Lower leg skin (tissue), 4 donors: Measurements from ENCODE around the gene SYNE2. TPM values are rescaled to one million over a fixed set of nuclear protein-coding genes. Genes with fewer than 3 reads are reported as not detected.
A peak's percentile ranks its signal among the peaks of the same experiment; 100 is the strongest.

ENCODE experiments used
- DNase-seq, 2 donors: peaks; one replicate each; pipeline ENCODE4 v3.0.0-alpha.2; 2019; ENCODE audit warnings: low spot score in 2 of 2
- H3K4me3 ChIP-seq: fragments of 200-600 bp; sonication (generic); 2 replicates; pipeline ENCODE4 v1.5.1; 2017; ENCODE audit warnings: mild to moderate bottlenecking, low read depth; ENCODE audit not compliant: poor library complexity, severe bottlenecking
- POLR2A ChIP-seq, 2 donors: fragments of 450-650 bp; IDR thresholded peaks; one replicate each; pipeline ENCODE4 v1.6.1; 2016 to 2017; ENCODE audit warnings: antibody characterized with exemption in 2 of 2, mild to moderate bottlenecking in 1 of 2, moderate library complexity in 1 of 2
- WGBS, 2 donors: methylation state at CpG; one replicate each; pipeline ENCODE4 v1.1.5; 2018; 5-methylcytosine and 5-hydroxymethylcytosine counted together
- intact Hi-C: fragments of 100-400 bp; cut with DNase I; formaldehyde crosslinking; loops from one replicate; pipeline ENCODE4 v1.15.0; 2023; ENCODE audit warnings: low total_unique reads
- total RNA-seq, 4 donors: library from RNA; depleted of rRNA; stranded (reverse); fragments of >200 nt; gene quantifications; one replicate each; pipeline ENCODE4 v1.1.0, GENCODE V29; 2016
- TF ChIP-seq, protein P1 (sequence below), 3 donors: fragments of 450-650 bp; IDR thresholded peaks; one replicate each; pipeline ENCODE4 v1.5.1; 2016; ENCODE audit warnings: antibody characterized with exemption in 3 of 3, mild to moderate bottlenecking in 3 of 3, moderate library complexity in 2 of 3

Gene SYNE2
- total RNA-seq, 4 donors from 2014 or later: 200 to 479 (median 232) TPM

DNA sequence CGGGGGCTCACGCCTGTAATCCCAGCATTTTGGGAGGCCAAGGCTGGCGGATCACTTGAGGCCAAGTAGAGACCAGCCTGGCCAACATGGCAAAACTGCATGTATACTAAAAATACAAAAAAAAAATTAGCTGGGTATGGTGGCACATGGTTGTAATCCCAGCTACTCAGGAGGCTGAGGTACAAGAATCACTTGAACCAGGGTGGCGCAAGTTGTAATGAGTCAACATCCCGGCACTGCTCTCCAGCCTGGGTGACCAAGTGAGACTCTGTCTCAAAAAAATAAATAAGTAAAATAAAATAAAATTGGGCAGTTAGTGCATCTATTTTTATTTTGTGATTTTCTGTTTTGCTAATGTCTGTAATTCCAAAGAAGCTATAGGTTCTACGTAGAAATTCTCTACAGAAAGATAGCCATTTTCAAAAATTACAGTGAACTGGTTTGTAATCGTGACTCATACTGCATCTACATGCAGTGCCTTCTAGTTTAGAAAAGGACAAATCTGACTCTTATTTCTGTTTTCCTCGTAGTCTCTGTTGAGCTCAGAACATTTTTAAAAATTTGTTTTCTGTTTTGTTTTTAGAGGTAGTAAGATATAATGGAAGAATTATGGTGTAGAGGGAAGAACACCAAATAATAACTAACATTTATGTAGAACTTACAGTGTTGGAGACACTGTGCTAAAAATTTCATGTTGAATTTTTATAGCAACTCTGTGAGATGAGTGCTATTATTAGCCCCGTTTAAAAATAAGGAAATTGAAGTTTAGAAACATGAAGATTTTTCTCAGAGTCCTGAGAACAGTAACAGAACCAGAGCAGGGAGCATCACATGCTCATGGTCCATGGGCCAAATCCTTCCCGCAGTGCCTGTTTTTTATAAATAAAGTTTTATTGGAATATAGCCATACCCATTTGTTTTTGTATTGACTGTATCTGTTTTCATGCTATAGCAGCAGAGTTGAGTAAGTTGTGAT is 201.2 kb downstream of the SYNE2 start:
- no peak for DNase-seq
- intact Hi-C loops: no loop called here
- TF ChIP-seq, protein P1, sequence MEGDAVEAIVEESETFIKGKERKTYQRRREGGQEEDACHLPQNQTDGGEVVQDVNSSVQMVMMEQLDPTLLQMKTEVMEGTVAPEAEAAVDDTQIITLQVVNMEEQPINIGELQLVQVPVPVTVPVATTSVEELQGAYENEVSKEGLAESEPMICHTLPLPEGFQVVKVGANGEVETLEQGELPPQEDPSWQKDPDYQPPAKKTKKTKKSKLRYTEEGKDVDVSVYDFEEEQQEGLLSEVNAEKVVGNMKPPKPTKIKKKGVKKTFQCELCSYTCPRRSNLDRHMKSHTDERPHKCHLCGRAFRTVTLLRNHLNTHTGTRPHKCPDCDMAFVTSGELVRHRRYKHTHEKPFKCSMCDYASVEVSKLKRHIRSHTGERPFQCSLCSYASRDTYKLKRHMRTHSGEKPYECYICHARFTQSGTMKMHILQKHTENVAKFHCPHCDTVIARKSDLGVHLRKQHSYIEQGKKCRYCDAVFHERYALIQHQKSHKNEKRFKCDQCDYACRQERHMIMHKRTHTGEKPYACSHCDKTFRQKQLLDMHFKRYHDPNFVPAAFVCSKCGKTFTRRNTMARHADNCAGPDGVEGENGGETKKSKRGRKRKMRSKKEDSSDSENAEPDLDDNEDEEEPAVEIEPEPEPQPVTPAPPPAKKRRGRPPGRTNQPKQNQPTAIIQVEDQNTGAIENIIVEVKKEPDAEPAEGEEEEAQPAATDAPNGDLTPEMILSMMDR (IDR thresholded peaks at IDR 0.05): no peak
- H3K4me3 ChIP-seq: no peak overlapping the region
- WGBS, 2 donors: 79 to 80% methylated on average over 10 of the region's 10 CpGs

DNA sequence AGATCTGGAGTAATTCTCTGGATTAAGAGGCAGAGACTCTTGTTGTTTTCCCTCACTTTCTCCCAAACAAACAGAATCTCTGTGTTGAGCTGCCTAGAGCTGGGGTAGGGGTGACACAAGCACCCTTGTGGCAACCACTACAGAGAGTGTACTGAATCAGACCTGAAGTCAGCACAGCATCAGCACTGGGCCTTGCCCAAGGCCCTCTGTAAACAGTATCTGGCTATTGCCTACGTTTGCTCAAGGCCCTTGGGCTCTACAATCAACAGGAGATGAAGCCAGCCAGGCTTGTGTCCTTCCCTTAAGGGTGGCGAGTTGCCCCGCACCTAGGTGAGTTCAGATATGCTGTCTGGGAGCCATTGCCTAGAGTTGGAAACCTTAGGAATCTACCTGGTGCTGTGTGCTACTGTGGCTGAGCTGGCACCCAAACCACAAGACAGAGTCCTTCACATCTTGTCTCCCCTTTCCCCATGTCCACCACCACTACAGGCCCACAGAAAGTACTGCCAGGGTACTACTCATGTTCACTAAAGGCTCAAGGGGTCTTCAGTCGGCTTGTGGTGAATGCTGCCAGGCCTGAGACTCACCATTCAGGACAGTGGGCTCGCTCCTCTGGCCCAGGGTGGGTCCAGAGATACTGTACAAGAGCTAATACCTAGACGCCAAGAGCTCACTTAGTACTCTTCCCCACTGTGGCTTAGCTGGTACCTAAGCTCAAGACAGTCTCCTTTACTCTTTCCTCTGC is 206.8 kb downstream of the SYNE2 start:
- H3K4me3 ChIP-seq: no peak overlapping the region
- TF ChIP-seq, protein P1 (IDR thresholded peaks at IDR 0.05): no peak
- no peak for TF ChIP-seq POLR2A (IDR thresholded peaks at IDR 0.05)
- WGBS, 2 donors: 74 to 86% methylated on average over 6 of the region's 6 CpGs
- intact Hi-C loops: no loop called here
- DNase-seq: no peak

DNA sequence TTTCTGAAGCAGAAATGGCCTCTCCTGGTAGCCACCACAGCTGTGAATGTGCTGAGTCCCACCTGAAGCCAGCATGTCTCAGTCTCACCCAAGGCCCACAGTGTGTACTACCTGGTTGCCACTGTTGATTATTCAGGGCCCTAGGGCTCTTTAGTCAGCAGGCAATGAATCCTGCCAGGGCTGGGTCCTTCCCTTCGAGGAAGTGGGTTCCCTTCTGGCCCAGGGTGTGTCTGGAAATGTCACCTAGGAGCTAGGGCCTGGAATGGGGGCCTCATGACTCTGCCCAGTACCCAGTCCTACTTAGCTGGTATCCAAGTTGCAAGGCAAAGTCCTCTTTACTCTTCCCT is 207.4 kb downstream of the SYNE2 start:
- DNase-seq: peak in 1 of 2 donors; percentile 25
- 62 to 67% methylated on average over 1 of the region's 1 CpG for WGBS, 2 donors
- TF ChIP-seq POLR2A (IDR thresholded peaks at IDR 0.05): no peak
- TF ChIP-seq, protein P1 (IDR thresholded peaks at IDR 0.05): no peak
- no peak overlapping the region for H3K4me3 ChIP-seq
- intact Hi-C loops: no loop called here

DNA sequence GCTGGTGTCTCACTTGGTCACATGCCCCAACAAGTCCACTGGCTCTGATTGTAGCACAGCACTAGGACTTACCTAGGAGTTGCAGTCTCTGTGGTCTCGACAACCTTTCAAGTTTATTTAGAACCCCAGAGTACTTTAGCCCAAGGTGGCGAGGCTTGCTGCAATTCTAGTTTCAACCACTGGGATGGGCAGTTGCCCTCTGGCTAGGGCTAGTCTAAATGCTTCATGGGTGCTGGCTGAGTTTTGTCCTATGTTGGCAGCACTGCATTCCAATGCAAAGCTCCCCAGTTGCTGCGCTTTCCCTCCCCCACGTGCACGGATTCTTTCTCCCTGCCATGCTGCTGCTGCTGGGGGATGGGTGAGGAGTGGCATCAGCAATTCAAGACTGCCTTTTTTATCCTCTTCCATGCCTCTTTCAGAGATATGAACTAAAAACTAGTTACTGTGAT is 207.9 kb downstream of the SYNE2 start:
- H3K4me3 ChIP-seq: no peak overlapping the region
- WGBS, 2 donors: 50 to 57% methylated on average over 5 of the region's 5 CpGs
- intact Hi-C loops: no loop called here
- no peak for TF ChIP-seq POLR2A (IDR thresholded peaks at IDR 0.05)
- TF ChIP-seq, protein P1 (IDR thresholded peaks at IDR 0.05): no peak
- DNase-seq: peak in 1 of 2 donors; percentile 24

GRCh38 chr14:64061115-64061514 is 208.3 kb downstream of the SYNE2 start:
- intact Hi-C loops: no loop called here
- no peak for DNase-seq
- TF ChIP-seq, protein P1 (IDR thresholded peaks at IDR 0.05): no peak
- no peak for TF ChIP-seq POLR2A (IDR thresholded peaks at IDR 0.05)
- no peak overlapping the region for H3K4me3 ChIP-seq
- WGBS, 2 donors: 52 to 61% methylated on average over 1 of the region's 1 CpG
